MM.1S (cell line): ENCODE measurements around the gene ZNF384.

Source experiments
- EZH2 ChIP-seq: fragments of 300-600 bp; sonication (generic); optimal IDR thresholded peaks from 2 replicates; pipeline ENCODE3; 2017; ENCODE audit warnings: low read depth, mild to moderate bottlenecking, antibody characterized with exemption, low read length, mixed read lengths
- EZH2phosphoT487 ChIP-seq: fragments of 300-600 bp; sonication (generic); IDR thresholded peaks from 2 replicates; pipeline ENCODE4 v1.6.1; 2018; ENCODE audit warnings: antibody characterized with exemption, low read length
- TF ChIP-seq, protein P1 (sequence below): fragments of 300-600 bp; sonication (generic); IDR thresholded peaks from 2 replicates; pipeline ENCODE4 v1.5.1; 2016; ENCODE audit warnings: antibody characterized with exemption, low read length, mixed read lengths

DNA sequence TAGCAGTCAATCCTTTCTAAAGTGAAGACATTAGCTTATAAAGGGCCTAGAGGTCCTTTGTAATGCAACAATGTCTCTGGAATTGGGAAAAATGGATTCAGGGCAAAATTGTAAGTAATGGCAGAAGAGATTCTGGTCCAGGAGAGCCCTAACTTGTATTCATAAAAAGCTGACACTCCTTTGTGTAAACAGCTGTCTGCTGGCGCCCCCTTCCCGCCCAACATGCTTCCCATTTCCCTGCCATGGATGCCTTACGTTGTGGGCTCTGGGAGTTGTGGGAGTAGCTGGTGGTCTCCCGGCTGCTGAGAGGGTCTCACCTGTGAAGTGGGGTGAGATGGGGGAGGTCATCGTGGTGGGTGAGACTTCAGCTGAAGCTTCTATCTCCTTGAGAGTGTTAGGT is 44.3 kb downstream of the ZNF384 start:
- TF ChIP-seq, protein P1, sequence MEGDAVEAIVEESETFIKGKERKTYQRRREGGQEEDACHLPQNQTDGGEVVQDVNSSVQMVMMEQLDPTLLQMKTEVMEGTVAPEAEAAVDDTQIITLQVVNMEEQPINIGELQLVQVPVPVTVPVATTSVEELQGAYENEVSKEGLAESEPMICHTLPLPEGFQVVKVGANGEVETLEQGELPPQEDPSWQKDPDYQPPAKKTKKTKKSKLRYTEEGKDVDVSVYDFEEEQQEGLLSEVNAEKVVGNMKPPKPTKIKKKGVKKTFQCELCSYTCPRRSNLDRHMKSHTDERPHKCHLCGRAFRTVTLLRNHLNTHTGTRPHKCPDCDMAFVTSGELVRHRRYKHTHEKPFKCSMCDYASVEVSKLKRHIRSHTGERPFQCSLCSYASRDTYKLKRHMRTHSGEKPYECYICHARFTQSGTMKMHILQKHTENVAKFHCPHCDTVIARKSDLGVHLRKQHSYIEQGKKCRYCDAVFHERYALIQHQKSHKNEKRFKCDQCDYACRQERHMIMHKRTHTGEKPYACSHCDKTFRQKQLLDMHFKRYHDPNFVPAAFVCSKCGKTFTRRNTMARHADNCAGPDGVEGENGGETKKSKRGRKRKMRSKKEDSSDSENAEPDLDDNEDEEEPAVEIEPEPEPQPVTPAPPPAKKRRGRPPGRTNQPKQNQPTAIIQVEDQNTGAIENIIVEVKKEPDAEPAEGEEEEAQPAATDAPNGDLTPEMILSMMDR, result no peak
- TF ChIP-seq EZH2phosphoT487 (no peak), EZH2 (no peak)
